Measurements from ENCODE around the gene CDX1. TPM values are rescaled to one million over a fixed set of nuclear protein-coding genes. Genes with fewer than 3 reads are reported as not detected.

The CDX1 gene
- total RNA-seq, 1 donor from 2014 or later = not detected

DNA sequence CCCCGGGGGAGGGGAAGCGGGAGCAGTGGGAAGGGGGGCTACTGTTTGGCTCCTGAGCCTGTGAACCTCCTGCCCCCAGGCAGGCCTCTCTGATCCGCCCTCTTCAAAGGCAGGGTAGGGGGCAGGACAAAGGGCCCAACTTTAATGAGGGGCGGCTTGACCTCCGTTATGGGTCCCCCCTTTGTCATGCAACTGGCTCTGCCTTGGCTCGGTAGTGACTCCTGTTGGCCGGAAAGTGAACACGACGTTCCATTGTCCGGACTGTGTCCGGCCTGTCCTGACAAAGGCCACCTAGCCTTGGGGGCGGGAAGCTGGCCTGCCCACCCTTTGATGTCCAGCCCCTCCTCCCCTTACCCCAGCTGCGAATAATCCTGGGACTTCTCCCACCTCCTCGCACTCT lies 1.3 kb downstream of the CDX1 start:
- no peak overlapping the region for H3K27ac ChIP-seq
- TF ChIP-seq, protein P1, sequence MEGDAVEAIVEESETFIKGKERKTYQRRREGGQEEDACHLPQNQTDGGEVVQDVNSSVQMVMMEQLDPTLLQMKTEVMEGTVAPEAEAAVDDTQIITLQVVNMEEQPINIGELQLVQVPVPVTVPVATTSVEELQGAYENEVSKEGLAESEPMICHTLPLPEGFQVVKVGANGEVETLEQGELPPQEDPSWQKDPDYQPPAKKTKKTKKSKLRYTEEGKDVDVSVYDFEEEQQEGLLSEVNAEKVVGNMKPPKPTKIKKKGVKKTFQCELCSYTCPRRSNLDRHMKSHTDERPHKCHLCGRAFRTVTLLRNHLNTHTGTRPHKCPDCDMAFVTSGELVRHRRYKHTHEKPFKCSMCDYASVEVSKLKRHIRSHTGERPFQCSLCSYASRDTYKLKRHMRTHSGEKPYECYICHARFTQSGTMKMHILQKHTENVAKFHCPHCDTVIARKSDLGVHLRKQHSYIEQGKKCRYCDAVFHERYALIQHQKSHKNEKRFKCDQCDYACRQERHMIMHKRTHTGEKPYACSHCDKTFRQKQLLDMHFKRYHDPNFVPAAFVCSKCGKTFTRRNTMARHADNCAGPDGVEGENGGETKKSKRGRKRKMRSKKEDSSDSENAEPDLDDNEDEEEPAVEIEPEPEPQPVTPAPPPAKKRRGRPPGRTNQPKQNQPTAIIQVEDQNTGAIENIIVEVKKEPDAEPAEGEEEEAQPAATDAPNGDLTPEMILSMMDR (IDR thresholded peaks at IDR 0.05) = peak; percentile 58
- TF ChIP-seq EZH2phosphoT487 (IDR thresholded peaks at IDR 0.05) = no peak
- H3K4me1 Mint-ChIP-seq = peaks cover 32% of the 10 kb centered on the region
- peaks cover 16% of the 10 kb centered on the region for H3K4me1 ChIP-seq
- H3K27me3 Mint-ChIP-seq (ENCODE audit: insufficient read depth, low read depth) = peaks cover 44% of the 10 kb centered on the region
- peaks cover 91% of the 10 kb centered on the region for H3K27me3 ChIP-seq
- no peak overlapping the region for H3K4me3 ChIP-seq
- H3K9me3 Mint-ChIP-seq = peaks cover 2% of the 10 kb centered on the region
- H3K36me3 Mint-ChIP-seq = no peaks in the 10 kb centered on the region
- no peaks in the 10 kb centered on the region for H3K36me3 ChIP-seq
- H3K9ac ChIP-seq = no peak overlapping the region
- H3K27ac Mint-ChIP-seq = no peak overlapping the region
- no peaks in the 10 kb centered on the region for H4K20me1 ChIP-seq (ENCODE audit: low read depth)
- no peaks in the 10 kb centered on the region for H3K79me2 ChIP-seq (ENCODE audit: low read depth)
- H3K4me3 Mint-ChIP-seq = no peak overlapping the region
- DNase-seq (ENCODE audit: low spot score) = peak; percentile 61
- no peak overlapping the region for H2AFZ ChIP-seq (replicated peaks)
- peaks cover 12% of the 10 kb centered on the region for H3F3A ChIP-seq (ENCODE audit: low read depth)
- H3K9me3 ChIP-seq (ENCODE audit: low read depth) = no peaks in the 10 kb centered on the region
- H3K4me2 ChIP-seq = peak overlapping the region; percentile 78

DNA sequence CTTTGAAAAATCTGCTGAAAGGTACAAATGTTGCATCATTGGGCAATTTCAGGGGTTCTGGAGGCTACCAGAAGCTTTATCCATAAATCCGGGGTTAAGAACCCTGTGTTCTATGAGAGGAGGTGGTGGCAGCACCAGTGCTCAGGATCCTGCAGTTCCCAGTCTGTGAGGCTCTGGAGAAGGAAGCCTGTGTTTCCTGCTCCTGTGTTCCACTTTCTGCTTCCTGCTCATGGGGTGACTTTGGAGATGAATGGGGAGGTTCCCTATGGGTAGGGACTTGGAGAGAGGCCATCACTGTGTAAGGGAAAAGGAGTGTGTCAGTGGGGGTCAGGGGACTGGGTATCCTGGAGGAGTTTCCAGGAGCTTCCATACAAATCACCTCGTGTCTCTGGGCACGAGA lies 2.3 kb downstream of the CDX1 start:
- TF ChIP-seq EZH2 (IDR thresholded peaks at IDR 0.05) = no peak
- no peak for TF ChIP-seq EZH2phosphoT487 (IDR thresholded peaks at IDR 0.05)
- TF ChIP-seq, protein P1 (IDR thresholded peaks at IDR 0.05) = no peak
- H3K27ac ChIP-seq = no peak overlapping the region
- peaks cover 89% of the 10 kb centered on the region for H3K27me3 ChIP-seq
- DNase-seq (ENCODE audit: low spot score) = no peak
- H4K20me1 ChIP-seq (ENCODE audit: low read depth) = no peaks in the 10 kb centered on the region
- H3F3A ChIP-seq (ENCODE audit: low read depth) = peaks cover 12% of the 10 kb centered on the region
- H2AFZ ChIP-seq (replicated peaks) = no peak overlapping the region
- Mint-ChIP-seq H3K4me1 (peaks cover 34% of the 10 kb centered on the region), H3K36me3 (no peaks in the 10 kb centered on the region), H3K27me3 (ENCODE audit: insufficient read depth, low read depth) (peaks cover 47% of the 10 kb centered on the region), H3K4me3 (no peak overlapping the region), H3K27ac (peak overlapping the region; percentile 48), H3K9me3 (peaks cover 2% of the 10 kb centered on the region)
- no peaks in the 10 kb centered on the region for H3K79me2 ChIP-seq (ENCODE audit: low read depth)
- H3K4me1 ChIP-seq = peaks cover 16% of the 10 kb centered on the region
- H3K4me2 ChIP-seq = no peak overlapping the region
- no peak overlapping the region for H3K4me3 ChIP-seq
- no peaks in the 10 kb centered on the region for H3K9me3 ChIP-seq (ENCODE audit: low read depth)
- no peaks in the 10 kb centered on the region for H3K36me3 ChIP-seq
- H3K9ac ChIP-seq = no peak overlapping the region

DNA sequence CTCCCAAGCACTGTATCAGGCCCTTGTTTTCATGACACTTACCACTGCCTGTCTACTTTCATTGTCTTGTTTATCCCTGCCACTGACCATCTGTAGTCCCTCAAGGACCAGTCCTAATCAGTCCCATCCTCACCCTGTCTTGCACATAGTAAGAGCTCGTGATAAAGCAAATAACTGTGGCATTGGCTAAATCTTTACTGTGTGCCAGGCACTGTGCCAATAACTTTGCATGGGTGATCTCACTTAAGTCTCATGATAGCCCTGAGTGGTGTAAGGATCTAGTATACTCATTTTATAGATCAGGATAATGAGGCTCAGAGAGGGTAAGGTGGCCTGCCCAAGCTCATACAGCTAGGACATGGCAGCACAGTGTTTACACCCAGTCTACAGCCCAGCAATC lies 5.6 kb downstream of the CDX1 start:
- peaks cover 35% of the 10 kb centered on the region for H3K27me3 Mint-ChIP-seq (ENCODE audit: insufficient read depth, low read depth)

More for the DNA sequence above, 5.6 kb downstream of the CDX1 start:
- Mint-ChIP-seq H3K4me3 (no peak overlapping the region), H3K4me1 (peaks cover 19% of the 10 kb centered on the region), H3K9me3 (peaks cover 2% of the 10 kb centered on the region), H3K27ac (no peak overlapping the region), H3K36me3 (no peaks in the 10 kb centered on the region)
- no peak for DNase-seq (ENCODE audit: low spot score)
- Histone ChIP-seq H2AFZ (replicated peaks) (no peak overlapping the region), H3K9ac (no peak overlapping the region), H3K4me3 (no peak overlapping the region), H4K20me1 (ENCODE audit: low read depth) (no peaks in the 10 kb centered on the region), H3K79me2 (ENCODE audit: low read depth) (no peaks in the 10 kb centered on the region), H3K27me3 (peaks cover 56% of the 10 kb centered on the region), H3K27ac (no peak overlapping the region), H3K36me3 (no peaks in the 10 kb centered on the region), H3K9me3 (ENCODE audit: low read depth) (no peaks in the 10 kb centered on the region), H3K4me2 (no peak overlapping the region), H3K4me1 (peaks cover 6% of the 10 kb centered on the region), H3F3A (ENCODE audit: low read depth) (peaks cover 12% of the 10 kb centered on the region)
- TF ChIP-seq, protein P1 (IDR thresholded peaks at IDR 0.05) = no peak
- TF ChIP-seq EZH2 (IDR thresholded peaks at IDR 0.05) = no peak
- TF ChIP-seq EZH2phosphoT487 (IDR thresholded peaks at IDR 0.05) = no peak

All from neural progenitor cell (in vitro differentiated cells).